ENCODE data around the gene ATP6V0A1.

- no peak for TF ChIP-seq CTCF (conservative IDR thresholded peaks at IDR 0.05; ENCODE audit: low read depth, low read length)
- TF ChIP-seq EZH2 (IDR thresholded peaks at IDR 0.05; ENCODE audit: borderline replicate concordance, low read depth, low read length, poor library complexity, severe bottlenecking), result no peak
Measured at GRCh38 chr17:42429726-42430447, 28.8 kb upstream of the ATP6V0A1 start.
